A673 (cell line): Measurements from ENCODE around the gene TMEM161B. TPM values are rescaled to one million over a fixed set of nuclear protein-coding genes. Genes with fewer than 3 reads are reported as not detected.

Experiments
- BruUV-seq: library from RNA; stranded (reverse); fragments of 400-500 nt; replicated peaks from 2 replicates; lab custom pipeline; 2021; lab: Mats Ljungman, UMichigan
- CTCF ChIA-PET: fragments of 300-600 bp; sonication (Branson Sonifier 250); formaldehyde crosslinking; loops from one replicate; lab custom pipeline; 2022; ENCODE audit warnings: antibody characterized with exemption; lab: Charles Lee
- POLR2A ChIA-PET: fragments of 300-600 bp; sonication (Branson Sonifier 250); formaldehyde crosslinking; loops from one replicate; lab custom pipeline; 2022; ENCODE audit warnings: antibody characterized with exemption; ENCODE audit not compliant: low non-redundant PET; lab: Charles Lee
- DNase-seq: peaks from one replicate; pipeline ENCODE4 v3.0.0-alpha.2; 2015; ENCODE audit warnings: low spot score
- H3K27ac ChIP-seq: fragments of 200-600 bp; sonication (generic); 2 replicates; pipeline ENCODE4 v1.5.1; 2016; ENCODE audit warnings: mixed run types, low read depth, mild to moderate bottlenecking, mixed read lengths, antibody characterized with exemption, low read length; ENCODE audit not compliant: poor library complexity, severe bottlenecking
- H3K27me3 ChIP-seq: fragments of 200-600 bp; sonication (generic); replicated peaks from 2 replicates; pipeline ENCODE4 v1.6.1; 2017; ENCODE audit warnings: mixed run types, low read depth, mild to moderate bottlenecking, mixed read lengths, antibody characterized with exemption, low read length; ENCODE audit not compliant: insufficient read depth, poor library complexity
- H3K36me3 ChIP-seq: fragments of 200-600 bp; sonication (generic); 2 replicates; pipeline ENCODE4 v1.6.1; 2016; ENCODE audit warnings: mixed run types, mild to moderate bottlenecking, mixed read lengths, antibody characterized with exemption, low read length; ENCODE audit not compliant: insufficient read depth, poor library complexity, severe bottlenecking
- H3K4me1 ChIP-seq: fragments of 200-600 bp; sonication (generic); 2 replicates; pipeline ENCODE4 v1.6.1; 2017; ENCODE audit warnings: mixed run types, mild to moderate bottlenecking, mixed read lengths, antibody characterized with exemption, low read length; ENCODE audit not compliant: insufficient read depth, poor library complexity, severe bottlenecking
- H3K4me3 ChIP-seq: fragments of 200-600 bp; sonication (generic); 2 replicates; pipeline ENCODE4 v1.5.1; 2016; ENCODE audit warnings: low read depth, mixed run types, mild to moderate bottlenecking, mixed read lengths, low read length; ENCODE audit not compliant: poor library complexity, severe bottlenecking
- H3K9me3 ChIP-seq: fragments of 200-600 bp; sonication (generic); 2 replicates; pipeline ENCODE4 v1.6.1; 2016; ENCODE audit warnings: mixed run types, low read depth, mild to moderate bottlenecking, mixed read lengths, antibody characterized with exemption, low read length; ENCODE audit not compliant: poor library complexity, severe bottlenecking
- CTCF ChIP-seq: fragments of 300-800, 200-600 bp; sonication (generic); conservative IDR thresholded peaks from 2 replicates; pipeline ENCODE4 v1.5.1; 2017; ENCODE audit warnings: low read depth, mild to moderate bottlenecking, antibody characterized with exemption, low read length, moderate library complexity, mixed read lengths
- EZH2 ChIP-seq: fragments of 200-600 bp; sonication (generic); IDR thresholded peaks from 2 replicates; pipeline ENCODE4 v1.6.1; 2017; ENCODE audit warnings: borderline replicate concordance, low read depth, mild to moderate bottlenecking, mixed read lengths, antibody characterized with exemption, low read length; ENCODE audit not compliant: poor library complexity, severe bottlenecking
- intact Hi-C: fragments of 100-400 bp; cut with micrococcal nuclease; formaldehyde crosslinking; loops from one replicate; pipeline ENCODE4 v1.10.0; 2022; ENCODE audit not compliant: unreplicated experiment
- total RNA-seq: library from RNA; stranded (reverse); gene quantifications from 2 replicates; pipeline ENCODE4 v1.2.3, GENCODE V29; 2021

TMEM161B gene
- total RNA-seq, 1 experiment from 2014 or later, result 20.7 TPM

GRCh38 chr5:88258636-88259035 is 10.0 kb downstream of the TMEM161B start:
- Histone ChIP-seq H3K4me3 (no peak overlapping the region), H3K4me1 (no peaks in the 10 kb centered on the region), H3K36me3 (no peaks in the 10 kb centered on the region), H3K27me3 (no peaks in the 10 kb centered on the region), H3K9me3 (no peaks in the 10 kb centered on the region), H3K27ac (no peak overlapping the region)
- POLR2A ChIA-PET, result no interaction called here
- BruUV-seq, result no TSS peak
- no peak for DNase-seq
- CTCF ChIA-PET, result no interaction called here
- TF ChIP-seq CTCF (no peak), EZH2 (no peak)
- intact Hi-C loops, result no loop called here

GRCh38 chr5:88256872-88257271 is 11.8 kb downstream of the TMEM161B start:
- Histone ChIP-seq H3K9me3 (no peaks in the 10 kb centered on the region), H3K27ac (no peak overlapping the region), H3K36me3 (no peaks in the 10 kb centered on the region), H3K4me1 (no peaks in the 10 kb centered on the region), H3K27me3 (no peaks in the 10 kb centered on the region), H3K4me3 (no peak overlapping the region)
- ChIA-PET CTCF (no interaction called here), POLR2A (interaction anchor here (0.7 kb wide), 1 partner anchor 159 kb away, joined by 3 read pairs; no protein-coding TSS in a partner anchor)
- intact Hi-C loops, result no loop called here
- TF ChIP-seq CTCF (no peak), EZH2 (no peak)
- DNase-seq, result no peak
- no TSS peak for BruUV-seq

GRCh38 chr5:88256037-88256436 is 12.6 kb downstream of the TMEM161B start:
- Histone ChIP-seq H3K4me1 (no peaks in the 10 kb centered on the region), H3K4me3 (no peak overlapping the region), H3K9me3 (no peaks in the 10 kb centered on the region), H3K27ac (no peak overlapping the region), H3K27me3 (no peaks in the 10 kb centered on the region), H3K36me3 (no peaks in the 10 kb centered on the region)
- no peak for DNase-seq
- ChIA-PET CTCF (no interaction called here), POLR2A (no interaction called here)
- intact Hi-C loops, result no loop called here
- BruUV-seq, result no TSS peak
- TF ChIP-seq CTCF (no peak), EZH2 (no peak)
